Thymus (tissue), 11 donors: ENCODE measurements around the gene MYH9. TPM values are rescaled to one million over a fixed set of nuclear protein-coding genes. Genes with fewer than 3 reads are reported as not detected.

ENCODE experiments used
- DNase-seq, 9 donors: peaks; one replicate each; pipeline ENCODE4 v3.0.0-alpha.2; 2013; ENCODE audit warnings: low spot score in 9 of 9, low read depth in 6 of 9, missing footprints in 1 of 9
- H3K27ac ChIP-seq, 2 donors: one replicate each; pipeline ENCODE4 v1.5.1; 2013; ENCODE audit warnings: control low read depth in 1 of 2, low read depth in 1 of 2, low read length in 1 of 2, mild to moderate bottlenecking in 1 of 2, moderate library complexity in 1 of 2
- H3K27me3 ChIP-seq, 2 donors: one replicate each; pipeline ENCODE4 v1.5.1; 2013; ENCODE audit warnings: low read length in 1 of 2; ENCODE audit not compliant: control insufficient read depth in 2 of 2, insufficient read depth in 1 of 2
- H3K36me3 ChIP-seq, 2 donors: one replicate each; pipeline ENCODE4 v1.5.1; 2013; ENCODE audit warnings: low read length in 1 of 2, mild to moderate bottlenecking in 1 of 2, moderate library complexity in 1 of 2; ENCODE audit not compliant: control insufficient read depth in 2 of 2, insufficient read depth in 2 of 2
- H3K4me1 ChIP-seq, 2 donors: one replicate each; pipeline ENCODE4 v1.5.1; 2013; ENCODE audit warnings: low read length in 2 of 2; ENCODE audit not compliant: control insufficient read depth in 2 of 2, insufficient read depth in 2 of 2
- H3K4me3 ChIP-seq, 2 donors: one replicate each; pipeline ENCODE4 v1.5.1; 2013; ENCODE audit warnings: low read length in 2 of 2, control low read depth in 1 of 2, mild to moderate bottlenecking in 1 of 2
- H3K9me3 ChIP-seq, 2 donors: one replicate each; pipeline ENCODE4 v1.5.1; 2013; ENCODE audit warnings: low read length in 1 of 2, mild to moderate bottlenecking in 1 of 2; ENCODE audit not compliant: control insufficient read depth in 2 of 2, insufficient read depth in 1 of 2
- WGBS: extraction: QIAGEN DNeasy Blood & Tissue Kit; methylation state at CpG from one replicate; pipeline ENCODE4 v1.1.7; 2013; 5-methylcytosine and 5-hydroxymethylcytosine counted together
- polyA plus RNA-seq: library from polyadenylated mRNA; stranded (reverse); fragments of 200-250 nt; gene quantifications from one replicate; pipeline ENCODE4 v1.2.3, GENCODE V29; 2013
- total RNA-seq: library from RNA; stranded (reverse); fragments of 120-200 nt; gene quantifications from one replicate; pipeline ENCODE4 v1.2.4, GENCODE V29; 2013
- donor health status: healthy.

MYH9 gene
- total and polyA plus RNA-seq, 2 donors: 123 to 155 TPM

GRCh38 chr22:36327922-36328551 lies 59.7 kb downstream of the MYH9 start:
- Histone ChIP-seq H3K27me3 (no peaks in the 10 kb centered on the region), H3K4me3 (no peak overlapping the region), H3K27ac (peak overlapping the region; percentile 99), H3K36me3 (peaks cover 74 to 89% of the 10 kb centered on the region in 2 donors), H3K9me3 (no peaks in the 10 kb centered on the region), H3K4me1 (peaks cover 41 to 77% of the 10 kb centered on the region in 2 donors)
- WGBS: 87% methylated on average over 13 of the region's 13 CpGs
- peak in 1 of 9 donors; percentile 36 for DNase-seq

GRCh38 chr22:36326178-36327161 lies 61.3 kb downstream of the MYH9 start:
- peaks cover 88 to 98% of the 10 kb centered on the region in 2 donors for H3K36me3 ChIP-seq
- no peaks in the 10 kb centered on the region for H3K27me3 ChIP-seq
- peak overlapping the region in 1 of 2 donors; percentile 58 for H3K27ac ChIP-seq
- no peaks in the 10 kb centered on the region for H3K9me3 ChIP-seq
- no peak overlapping the region for H3K4me3 ChIP-seq
- peaks cover 27 to 62% of the 10 kb centered on the region in 2 donors for H3K4me1 ChIP-seq
- no peak for DNase-seq
- 88% methylated on average over 20 of the region's 20 CpGs for WGBS

GRCh38 chr22:36325154-36326031 lies 62.4 kb downstream of the MYH9 start:
- peaks cover 93 to 98% of the 10 kb centered on the region in 2 donors for H3K36me3 ChIP-seq
- 96% methylated on average over 27 of the region's 27 CpGs for WGBS
- no peaks in the 10 kb centered on the region for H3K9me3 ChIP-seq
- peak overlapping the region in 1 of 2 donors; percentile 81 for H3K27ac ChIP-seq
- peaks cover 16 to 51% of the 10 kb centered on the region in 2 donors for H3K4me1 ChIP-seq
- H3K27me3 ChIP-seq: no peaks in the 10 kb centered on the region
- no peak for DNase-seq
- H3K4me3 ChIP-seq: no peak overlapping the region

GRCh38 chr22:36324414-36324813 lies 63.4 kb downstream of the MYH9 start:
- peaks cover 7 to 41% of the 10 kb centered on the region in 2 donors for H3K4me1 ChIP-seq
- peaks cover 96 to 98% of the 10 kb centered on the region in 2 donors for H3K36me3 ChIP-seq
- 92% methylated on average over 11 of the region's 11 CpGs for WGBS
- peak overlapping the region in 1 of 2 donors; percentile 81 for H3K27ac ChIP-seq
- no peak for DNase-seq
- no peaks in the 10 kb centered on the region for H3K9me3 ChIP-seq
- no peak overlapping the region for H3K4me3 ChIP-seq
- no peaks in the 10 kb centered on the region for H3K27me3 ChIP-seq

- peaks cover 5 to 36% of the 10 kb centered on the region in 2 donors for H3K4me1 ChIP-seq
- no peaks in the 10 kb centered on the region for H3K27me3 ChIP-seq
- H3K9me3 ChIP-seq: no peaks in the 10 kb centered on the region
- peaks cover 98 to 100% of the 10 kb centered on the region in 2 donors for H3K36me3 ChIP-seq
- H3K4me3 ChIP-seq: no peak overlapping the region
- 95% methylated on average over 21 of the region's 21 CpGs for WGBS
- peak overlapping the region in 1 of 2 donors; percentile 81 for H3K27ac ChIP-seq
- DNase-seq: no peak
These were observed 63.9 kb downstream of the MYH9 start for GRCh38 chr22:36323855-36324331.

GRCh38 chr22:36323182-36323854 lies 64.4 kb downstream of the MYH9 start:
- Histone ChIP-seq H3K4me1 (peaks cover 0 to 30% of the 10 kb centered on the region in 2 donors), H3K9me3 (no peaks in the 10 kb centered on the region), H3K27ac (peak overlapping the region in 1 of 2 donors; percentile 68), H3K36me3 (peaks cover 96 to 100% of the 10 kb centered on the region in 2 donors), H3K4me3 (no peak overlapping the region), H3K27me3 (no peaks in the 10 kb centered on the region)
- no peak for DNase-seq
- WGBS: 92% methylated on average over 14 of the region's 14 CpGs

- Histone ChIP-seq H3K36me3 (peaks cover 96 to 100% of the 10 kb centered on the region in 2 donors), H3K4me3 (no peak overlapping the region), H3K4me1 (peaks cover 0 to 23% of the 10 kb centered on the region in 2 donors), H3K27ac (no peak overlapping the region), H3K9me3 (no peaks in the 10 kb centered on the region), H3K27me3 (no peaks in the 10 kb centered on the region)
- no peak for DNase-seq
- 98% methylated on average over 11 of the region's 11 CpGs for WGBS
These were observed 65.2 kb downstream of the MYH9 start for GRCh38 chr22:36322602-36322915.
